ENCODE data around the gene BICD1.
A peak's percentile ranks its signal among the peaks of the same experiment; 100 is the strongest.

BICD1 gene

GRCh38 chr12:32360956-32361355 lies 254.3 kb downstream of the BICD1 start:
- no peak for DNase-seq

- DNase-seq: no peak
These were observed 256.2 kb downstream of the BICD1 start for GRCh38 chr12:32362892-32363291.

- DNase-seq: peak; percentile 45
These were observed 258.9 kb downstream of the BICD1 start for GRCh38 chr12:32365473-32366064.

GRCh38 chr12:32366714-32367113 lies 260.1 kb downstream of the BICD1 start:
- no peak for DNase-seq

DNA sequence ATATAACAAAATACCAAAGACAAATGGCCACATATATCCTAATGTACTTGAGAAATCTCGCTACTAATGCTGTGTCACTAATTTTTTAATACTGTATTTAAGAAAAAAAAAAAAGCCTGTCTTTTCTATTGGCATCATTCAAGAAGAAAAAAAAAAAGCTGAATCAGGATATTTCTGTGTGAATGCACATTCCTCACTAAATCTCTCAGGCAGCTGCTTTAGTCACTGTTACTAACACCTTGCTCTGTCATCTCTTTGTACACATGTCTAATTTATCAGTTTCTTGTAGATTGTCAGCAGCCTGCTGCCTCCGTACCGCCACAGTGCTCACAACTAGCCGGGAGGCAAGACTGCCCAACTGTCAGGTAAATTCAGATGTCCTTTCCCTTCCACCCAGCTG lies 260.7 kb downstream of the BICD1 start:
- no peak for DNase-seq

GRCh38 chr12:32369202-32369601 lies 262.6 kb downstream of the BICD1 start:
- DNase-seq: no peak

DNA sequence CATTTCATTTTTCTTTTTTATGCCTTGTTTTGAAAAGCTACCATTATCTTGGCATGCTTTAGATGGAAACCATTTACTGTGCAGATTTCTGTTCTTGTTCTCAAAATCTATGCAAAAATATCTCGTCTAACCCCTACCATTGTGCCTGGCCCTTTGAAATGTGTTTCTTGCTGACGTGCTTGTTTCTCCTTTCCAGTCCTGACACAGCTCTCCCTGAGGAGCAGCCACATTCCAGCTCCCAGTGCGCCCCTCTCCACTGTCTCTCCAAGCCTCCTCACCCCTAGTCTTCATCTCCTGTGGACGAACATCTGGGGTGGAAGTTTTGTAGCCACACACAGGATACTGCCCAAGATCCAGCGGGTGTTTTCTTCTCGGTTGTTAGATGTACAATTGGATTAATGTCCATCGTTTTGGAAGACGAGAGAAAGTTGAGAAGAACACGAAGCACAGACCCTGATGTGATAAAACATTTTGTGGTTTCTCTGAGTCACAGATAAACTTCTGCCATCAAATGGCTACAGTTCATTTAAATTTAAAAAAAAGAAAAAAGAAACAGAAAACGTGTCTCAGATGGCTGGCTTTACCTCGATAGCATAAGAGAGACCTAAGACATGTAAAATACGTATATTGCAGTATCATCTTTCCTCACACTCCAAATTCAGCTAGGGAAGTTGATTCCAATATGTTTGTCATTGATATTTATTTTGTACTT lies 270.9 kb downstream of the BICD1 start:
- DNase-seq: no peak

DNA sequence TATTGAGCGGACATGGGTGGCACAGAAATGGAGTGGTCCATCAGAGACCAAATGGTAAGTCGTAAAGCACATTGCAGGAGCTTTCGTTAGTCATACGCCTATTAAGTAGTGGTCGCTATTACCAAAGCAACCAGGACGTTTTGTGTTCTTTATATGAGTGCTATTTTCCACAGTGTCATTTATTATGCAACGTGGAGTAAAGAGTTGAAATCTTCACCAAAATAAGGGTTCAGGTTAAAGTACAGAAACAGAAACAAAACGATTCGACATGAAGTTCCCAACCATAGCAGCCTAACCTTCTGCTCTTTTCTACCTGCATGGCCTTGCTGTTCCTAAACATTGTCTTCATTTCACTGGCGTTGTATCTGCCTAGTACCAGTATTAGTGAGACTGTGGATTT lies 272.6 kb downstream of the BICD1 start:
- DNase-seq: no peak

GRCh38 chr12:32379667-32380066 lies 273.0 kb downstream of the BICD1 start:
- DNase-seq: no peak

GRCh38 chr12:32382226-32382625 lies 275.6 kb downstream of the BICD1 start:
- DNase-seq: no peak

- peak; percentile 70 for DNase-seq
These were observed 284.0 kb downstream of the BICD1 start for GRCh38 chr12:32390572-32391219.

DNA sequence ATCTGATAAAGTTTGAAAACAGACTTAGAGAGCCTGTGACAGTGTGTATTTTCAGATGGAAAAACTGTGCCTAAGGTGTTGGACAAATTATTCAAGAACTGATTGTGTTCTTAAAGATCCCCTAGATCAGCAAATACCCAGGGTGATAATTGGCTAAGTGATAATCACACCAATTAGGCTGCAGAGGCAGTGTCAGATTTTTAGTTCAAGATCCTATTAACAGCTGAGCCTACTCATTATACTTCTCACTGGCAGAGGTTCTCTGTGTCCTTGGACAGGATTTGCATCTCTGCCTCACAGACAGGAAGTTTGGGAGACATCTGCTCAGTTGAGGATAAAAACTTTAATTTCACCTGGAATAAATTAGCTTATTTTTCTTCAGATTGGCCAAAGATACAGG lies 288.4 kb downstream of the BICD1 start:
- DNase-seq: no peak

DNA sequence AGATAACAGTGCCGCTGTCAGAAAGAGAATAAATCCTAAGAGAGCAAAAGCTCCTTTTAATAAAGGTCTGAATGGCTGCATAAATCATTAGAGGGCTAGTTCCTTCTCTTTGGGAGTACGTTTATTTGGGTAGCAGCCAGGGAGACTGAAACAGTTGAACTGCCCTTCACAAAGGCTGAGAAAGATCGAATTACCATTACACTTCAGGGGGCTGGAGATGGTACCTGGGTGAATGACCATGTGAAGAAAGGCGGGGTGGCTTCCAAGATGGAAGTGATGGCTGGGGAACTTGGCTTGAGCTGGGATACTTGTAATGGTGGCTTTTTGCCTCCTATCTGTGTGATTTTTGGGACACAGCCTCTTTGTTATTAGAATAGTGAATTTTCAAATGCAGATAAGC lies 291.0 kb downstream of the BICD1 start:
- peak; percentile 56 for DNase-seq

- DNase-seq: no peak
These were observed 291.5 kb downstream of the BICD1 start for GRCh38 chr12:32398181-32398580.

- DNase-seq: no peak
These were observed 292.2 kb downstream of the BICD1 start for GRCh38 chr12:32398816-32399369.

DNA sequence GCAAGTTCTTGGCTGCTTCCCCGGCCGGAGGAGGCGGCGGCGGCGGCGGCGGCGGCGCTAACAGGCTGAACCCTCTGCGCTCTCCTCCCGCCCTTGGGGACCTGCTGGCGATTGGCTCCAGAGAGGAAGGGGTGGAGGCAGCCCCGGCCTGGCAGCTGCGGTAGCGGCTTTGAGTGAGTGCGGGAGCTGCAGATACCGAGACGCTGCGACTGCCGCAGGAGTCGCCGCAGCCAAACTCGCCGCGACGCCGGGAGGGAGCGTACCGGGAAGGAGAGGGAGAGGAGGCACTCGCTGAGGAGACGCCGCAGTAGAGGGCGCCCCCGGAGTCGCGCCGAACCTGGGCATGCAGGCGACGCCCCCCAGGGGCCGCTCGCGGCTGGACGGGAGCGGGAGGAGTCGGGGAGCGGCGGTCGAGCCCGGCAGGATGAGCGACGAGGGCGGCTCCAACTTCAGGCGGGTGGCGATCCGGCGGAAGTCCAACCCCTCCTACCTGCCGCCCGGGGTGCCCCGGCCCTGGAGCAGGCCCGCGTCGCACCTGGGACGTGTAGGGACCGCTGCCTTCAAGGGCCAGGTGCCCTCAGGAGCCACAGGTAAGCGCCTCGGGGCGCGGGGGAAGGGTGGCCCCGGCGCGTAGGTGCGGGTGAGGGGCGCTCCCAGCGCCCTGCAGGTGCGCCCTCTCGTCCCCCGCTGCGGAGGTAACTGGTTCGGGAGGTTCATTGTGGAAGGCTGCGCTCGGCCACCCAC lies 292.9 kb downstream of the BICD1 start, which contains the start of gene FGD4:
TSS of gene FGD4 (plus strand) at position 189 of the 744 bp plus-strand sequence.
- peak; percentile 83 for DNase-seq

GRCh38 chr12:32400114-32400672 lies 293.5 kb downstream of the BICD1 start:
- DNase-seq: no peak

GRCh38 chr12:32400866-32401265 lies 294.2 kb downstream of the BICD1 start:
- DNase-seq: no peak

DNA sequence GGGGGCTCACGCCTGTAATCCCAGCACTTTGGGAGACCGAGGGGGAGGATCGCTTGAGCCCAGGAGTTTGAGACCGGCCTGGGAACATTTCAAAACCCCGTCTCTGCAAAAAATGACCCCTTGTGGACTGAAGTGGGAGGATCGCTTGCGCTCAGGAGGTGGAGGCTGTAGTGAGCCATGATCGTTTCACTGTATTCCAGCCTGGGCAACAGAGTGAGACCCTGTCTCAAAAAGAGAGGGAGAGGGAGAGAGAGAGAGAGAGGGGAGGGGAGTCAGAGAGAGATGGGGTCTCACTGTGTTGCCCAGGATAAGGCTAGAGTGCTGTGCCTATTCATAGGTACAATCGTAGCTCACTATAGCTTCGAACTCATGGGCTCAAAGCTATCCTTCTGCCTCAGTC lies 295.5 kb downstream of the BICD1 start:
- DNase-seq: no peak

DNA sequence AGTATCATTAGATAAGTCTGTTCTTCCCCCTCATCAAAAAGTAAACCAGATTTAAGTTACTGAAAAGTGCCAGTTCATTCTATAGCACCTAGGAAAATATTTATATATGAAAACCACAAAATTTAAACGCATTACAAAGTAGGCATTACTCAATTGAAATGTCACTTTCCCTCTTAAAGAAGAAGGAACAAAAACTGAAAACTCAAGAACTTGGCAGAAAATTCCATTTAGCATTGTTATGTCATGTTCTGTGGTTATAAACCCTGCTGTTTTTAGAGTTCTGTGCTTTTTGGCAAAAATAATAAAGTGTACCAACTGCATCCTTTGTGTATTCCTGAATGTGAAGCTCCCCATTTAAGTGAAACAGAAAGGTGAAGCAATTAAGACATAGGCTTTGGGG lies 296.3 kb downstream of the BICD1 start:
- DNase-seq: no peak

DNA sequence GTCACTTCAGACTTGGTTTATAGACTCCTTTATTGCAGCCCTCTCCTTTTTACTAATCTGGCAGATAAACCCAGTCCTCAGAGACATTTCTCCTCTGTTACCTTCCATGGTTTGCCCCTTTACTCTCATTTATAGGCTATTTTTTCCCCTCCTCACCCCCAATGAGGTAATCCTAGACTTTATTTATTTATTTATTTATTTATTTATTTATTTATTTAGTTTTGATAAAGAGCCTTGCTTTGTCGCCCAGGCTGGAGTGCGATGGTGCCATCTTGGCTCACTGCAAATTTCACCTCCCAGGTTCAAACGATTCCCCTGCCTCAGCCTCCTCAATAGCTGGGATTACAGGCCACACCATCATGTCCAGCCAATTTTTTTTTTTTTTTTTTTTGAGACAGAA lies 301.1 kb downstream of the BICD1 start:
- no peak for DNase-seq

GRCh38 chr12:32413412-32413811 lies 306.8 kb downstream of the BICD1 start:
- DNase-seq: no peak

DNA sequence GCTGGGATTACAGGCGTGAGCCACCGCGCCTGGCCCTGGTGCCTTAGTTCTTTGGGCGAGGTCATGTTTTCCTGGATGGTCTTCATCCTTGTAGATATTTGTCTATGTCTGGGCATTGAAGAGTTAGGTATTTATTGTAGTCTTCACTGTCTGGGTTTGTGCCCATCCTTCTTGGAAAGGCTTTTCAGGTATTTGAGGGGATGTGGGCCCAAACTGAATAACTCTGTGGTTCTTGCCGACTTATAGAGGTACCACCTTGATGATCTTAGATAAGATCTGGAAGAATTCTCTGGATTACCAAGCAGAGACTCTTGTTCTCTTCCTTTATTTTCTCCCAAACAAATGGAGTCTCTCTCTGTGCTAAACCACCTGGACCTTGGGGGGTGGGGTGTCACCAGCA lies 311.6 kb downstream of the BICD1 start:
- no peak for DNase-seq
